HG03565 (cell line): ENCODE results near the gene MYG1.

ENCODE experiments used
- ATAC-seq: cut with Tn5 transposase; IDR thresholded peaks from one replicate; pipeline ENCODE4 v1.9.1; 2021; ENCODE audit warnings: mild to moderate bottlenecking, moderate library complexity; ENCODE audit not compliant: unreplicated experiment

Gene MYG1, protein sequence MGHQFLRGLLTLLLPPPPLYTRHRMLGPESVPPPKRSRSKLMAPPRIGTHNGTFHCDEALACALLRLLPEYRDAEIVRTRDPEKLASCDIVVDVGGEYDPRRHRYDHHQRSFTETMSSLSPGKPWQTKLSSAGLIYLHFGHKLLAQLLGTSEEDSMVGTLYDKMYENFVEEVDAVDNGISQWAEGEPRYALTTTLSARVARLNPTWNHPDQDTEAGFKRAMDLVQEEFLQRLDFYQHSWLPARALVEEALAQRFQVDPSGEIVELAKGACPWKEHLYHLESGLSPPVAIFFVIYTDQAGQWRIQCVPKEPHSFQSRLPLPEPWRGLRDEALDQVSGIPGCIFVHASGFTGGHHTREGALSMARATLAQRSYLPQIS

DNA sequence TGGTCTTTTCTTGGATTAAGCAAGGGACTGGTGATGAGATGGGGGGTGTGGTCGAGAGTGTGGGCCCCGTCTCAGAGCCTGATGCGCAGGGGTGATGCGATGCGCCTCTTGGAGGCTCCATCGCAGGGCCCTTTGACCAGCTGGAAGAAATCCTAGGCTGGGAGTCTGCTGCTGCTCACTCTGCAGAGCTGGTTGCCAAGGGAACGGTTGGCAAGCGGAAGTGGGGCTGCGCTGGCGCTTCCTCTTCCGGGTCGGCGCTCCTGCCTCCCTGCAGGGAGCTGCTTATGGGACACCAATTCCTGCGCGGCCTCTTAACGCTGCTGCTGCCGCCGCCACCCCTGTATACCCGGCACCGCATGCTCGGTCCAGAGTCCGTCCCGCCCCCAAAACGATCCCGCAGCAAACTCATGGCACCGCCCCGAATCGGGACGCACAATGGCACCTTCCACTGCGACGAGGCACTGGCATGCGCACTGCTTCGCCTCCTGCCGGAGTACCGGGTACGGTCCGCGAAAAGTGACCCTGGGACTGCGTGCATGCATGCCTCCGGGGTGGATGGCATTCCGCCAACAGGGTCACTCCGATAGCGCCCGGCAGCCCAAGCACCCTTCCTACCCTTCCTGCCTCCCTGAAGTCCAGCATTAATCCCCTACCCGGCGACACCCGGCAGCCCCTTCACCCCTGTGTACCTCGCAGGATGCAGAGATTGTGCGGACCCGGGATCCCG is at the start of gene MYG1:
TSS of gene MYG1 (plus strand) at position 242 of the 727 bp plus-strand sequence. CDS start at position 285, 43 bp downstream.
- peak; percentile 49 for ATAC-seq

DNA sequence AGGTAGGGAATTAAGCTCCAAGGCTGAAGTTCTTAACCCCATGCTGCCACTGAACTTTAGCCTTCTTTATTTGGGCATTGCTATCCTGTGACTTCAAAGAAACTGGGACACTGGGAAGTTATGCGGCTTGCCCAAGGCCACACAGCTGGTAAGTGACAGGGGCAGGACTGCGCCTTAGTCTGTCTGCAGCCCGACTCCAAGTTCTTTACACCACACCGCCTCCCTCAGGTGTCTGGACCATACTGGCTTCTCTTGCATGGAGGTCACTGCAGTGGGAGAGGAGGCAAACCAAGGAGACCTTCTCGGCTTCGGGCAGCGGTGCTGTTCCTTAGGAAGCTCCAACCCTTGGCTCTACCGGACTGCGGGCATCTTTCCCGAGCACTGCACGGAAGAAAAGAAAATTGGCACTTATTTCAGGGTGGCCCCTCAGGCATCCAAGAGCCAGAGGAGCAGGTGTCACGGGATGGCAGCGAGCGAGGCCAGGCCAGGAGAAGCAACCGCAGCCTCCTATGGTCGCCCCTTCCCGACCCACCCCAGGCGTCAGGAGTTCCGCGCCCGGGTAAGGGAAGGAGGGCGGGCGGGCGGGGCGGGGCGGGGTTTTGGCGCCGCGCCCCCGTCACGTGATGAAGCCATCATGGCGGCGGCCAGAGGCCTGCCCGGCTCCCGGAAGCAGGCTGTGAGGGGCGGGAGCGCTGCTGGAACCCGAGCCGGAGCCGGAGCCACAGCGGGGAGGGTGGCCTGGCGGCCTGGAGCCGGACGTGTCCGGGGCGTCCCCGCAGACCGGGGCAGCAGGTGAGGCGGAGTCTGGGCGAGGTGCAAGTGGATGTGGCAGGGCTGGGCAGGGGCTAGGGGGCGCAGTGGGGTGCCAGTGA is 47.8 kb upstream of the MYG1 start:
- peak; percentile 53 for ATAC-seq

DNA sequence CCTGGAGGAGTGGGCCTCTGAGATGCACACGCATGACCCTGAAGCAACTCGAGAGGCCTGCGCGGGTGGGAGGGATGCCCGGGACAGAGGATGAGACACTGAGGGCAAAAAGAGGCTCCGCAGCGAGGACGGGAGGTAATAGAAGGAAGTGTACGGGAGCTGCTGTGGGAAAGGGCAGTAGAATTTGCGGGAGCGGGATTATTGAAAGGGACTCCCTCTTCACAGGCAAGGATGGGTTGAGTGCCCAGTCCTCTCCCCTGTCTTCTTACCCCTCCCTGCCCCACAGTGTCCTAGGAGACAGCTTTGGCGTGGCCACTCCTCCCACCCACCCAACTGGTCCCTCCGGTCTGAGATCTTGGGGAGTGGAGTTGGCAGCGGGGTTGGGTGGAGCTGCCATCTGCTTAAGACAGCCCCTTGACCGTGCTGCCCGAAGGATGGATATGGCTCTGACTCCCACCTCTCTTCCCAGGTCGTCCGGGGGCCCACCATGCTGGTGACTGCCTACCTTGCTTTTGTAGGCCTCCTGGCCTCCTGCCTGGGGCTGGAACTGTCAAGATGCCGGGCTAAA is 47.1 kb upstream of the MYG1 start:
- no peak for ATAC-seq

DNA sequence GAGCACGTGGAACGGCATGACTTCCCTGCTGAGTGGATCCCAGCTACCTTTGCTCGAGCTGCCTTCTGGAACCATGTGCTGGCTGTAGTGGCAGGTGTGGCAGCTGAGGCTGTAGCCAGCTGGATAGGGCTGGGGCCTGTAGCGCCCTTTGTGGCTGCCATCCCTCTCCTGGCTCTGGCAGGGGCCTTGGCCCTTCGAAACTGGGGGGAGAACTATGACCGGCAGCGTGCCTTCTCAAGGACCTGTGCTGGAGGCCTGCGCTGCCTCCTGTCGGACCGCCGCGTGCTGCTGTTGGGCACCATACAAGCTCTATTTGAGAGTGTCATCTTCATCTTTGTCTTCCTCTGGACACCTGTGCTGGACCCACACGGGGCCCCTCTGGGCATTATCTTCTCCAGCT is 46.2 kb upstream of the MYG1 start:
- no peak for ATAC-seq

DNA sequence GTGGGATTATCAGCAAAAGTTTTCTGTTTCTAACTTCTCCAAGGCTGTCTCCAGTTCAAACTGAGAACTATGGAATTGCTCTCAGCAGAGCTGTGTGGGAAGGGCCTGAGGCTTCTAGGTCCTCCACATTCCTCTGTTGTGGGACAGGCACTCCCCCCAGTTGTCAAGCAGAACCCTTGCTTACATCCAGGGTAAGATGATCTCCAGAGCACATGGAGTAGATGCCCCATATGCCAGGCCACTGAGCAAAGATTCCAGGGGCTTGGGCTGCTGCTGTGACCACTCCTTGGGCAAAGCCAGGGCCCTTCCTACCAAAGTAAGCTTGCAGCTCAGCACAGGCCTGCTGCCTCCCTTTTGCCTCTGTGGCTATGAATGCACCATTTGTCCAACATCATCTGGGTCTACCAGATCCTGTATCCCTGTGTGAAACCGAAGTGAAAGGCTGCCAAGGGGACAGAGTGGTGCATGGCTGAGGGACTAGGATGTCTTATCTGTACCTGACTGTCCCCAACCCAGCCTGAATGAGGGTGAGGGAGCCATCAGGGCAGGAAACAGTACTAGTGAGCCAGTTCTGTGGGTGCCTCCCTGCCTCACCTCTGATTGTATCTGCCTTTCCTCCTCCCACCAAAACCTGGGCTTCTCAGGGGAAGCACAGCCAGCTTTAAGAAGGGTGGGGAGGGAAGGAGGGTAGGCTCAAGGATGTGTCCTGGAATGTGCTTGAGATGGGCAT is 44.5 kb upstream of the MYG1 start:
- ATAC-seq, result no peak

DNA sequence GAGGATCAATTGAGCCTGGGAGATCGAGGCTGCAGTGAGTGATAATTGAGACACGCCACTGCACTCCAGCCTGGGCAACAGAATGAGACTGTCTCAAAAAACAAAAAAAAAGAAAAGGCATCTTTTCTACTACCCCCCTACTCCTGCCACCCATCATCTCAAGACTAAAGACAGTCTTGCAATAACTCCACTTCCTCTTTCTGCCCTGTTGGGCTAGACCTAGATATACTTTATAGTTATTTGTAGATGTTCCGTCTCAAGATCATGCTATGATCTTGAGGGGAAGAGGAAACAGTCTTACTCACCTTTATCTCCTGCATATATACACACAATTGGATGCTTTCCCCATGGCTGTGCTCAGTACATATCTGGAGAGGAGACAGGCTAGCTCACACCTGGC is 43.5 kb upstream of the MYG1 start:
- ATAC-seq, result no peak

DNA sequence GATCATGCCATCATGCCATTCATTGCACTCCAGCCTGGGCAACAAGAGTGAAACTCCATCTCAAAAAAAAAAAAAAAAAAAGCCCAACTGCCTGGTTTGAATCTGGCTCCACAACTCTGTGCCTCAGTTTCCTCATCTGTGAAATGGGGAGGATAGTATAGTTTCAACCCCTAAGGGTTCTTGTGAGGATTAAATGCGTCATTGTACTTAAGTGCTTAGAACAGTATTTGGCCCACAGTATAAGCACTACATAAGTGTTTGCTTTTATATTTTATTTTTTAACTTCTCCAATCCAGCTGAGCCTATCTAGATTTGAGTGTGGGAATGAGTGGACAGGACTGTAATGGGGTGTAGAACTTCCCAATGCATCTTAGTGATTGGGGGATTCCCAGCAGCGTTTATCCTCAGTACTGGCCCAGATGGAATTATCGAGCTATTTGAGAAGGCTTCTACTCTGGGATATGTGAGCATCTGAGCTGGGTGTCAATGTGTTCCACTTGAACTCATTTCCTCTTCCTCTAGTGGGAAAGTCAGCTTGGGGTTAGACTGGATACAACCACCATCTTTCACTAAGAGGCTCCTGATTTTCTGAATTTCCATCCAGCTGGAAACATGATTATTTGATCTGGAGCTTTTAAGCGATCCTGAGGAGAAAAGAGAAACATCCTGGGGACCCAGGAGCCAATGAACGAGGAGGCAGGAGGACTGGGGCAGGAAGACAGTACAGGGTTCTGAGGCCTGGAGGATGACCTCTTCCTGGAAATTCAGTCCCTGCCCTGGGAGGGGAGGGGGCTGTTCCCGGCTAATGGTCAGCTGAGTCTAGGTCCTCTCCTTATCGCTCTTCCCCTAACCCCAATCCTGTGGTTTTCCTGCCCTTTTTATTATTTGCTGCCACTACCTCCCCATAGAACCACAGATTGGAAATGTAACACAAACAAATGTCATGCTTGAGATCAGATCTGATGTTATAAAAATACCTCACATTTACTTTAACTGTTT is 40.7 kb upstream of the MYG1 start:
- ATAC-seq, result no peak

DNA sequence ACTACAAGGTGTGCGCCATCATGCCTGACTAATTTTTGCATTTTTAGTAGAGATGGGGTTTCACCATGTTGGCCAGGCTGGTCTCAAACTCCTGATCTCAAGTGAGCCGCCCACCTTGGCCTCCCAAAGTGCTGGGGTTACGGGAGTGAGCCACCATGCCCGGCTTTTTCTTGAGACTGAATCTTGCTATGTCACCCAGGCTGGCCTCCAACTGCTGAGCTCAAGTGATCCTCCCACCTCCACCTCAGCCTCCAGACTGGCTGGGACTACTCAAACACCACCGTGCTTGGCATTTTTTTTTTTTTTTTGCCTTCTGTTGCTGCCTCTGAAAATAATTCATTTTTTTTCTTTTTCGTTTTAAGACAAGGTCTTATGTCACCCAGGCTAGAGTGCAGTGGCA is 39.6 kb upstream of the MYG1 start:
- ATAC-seq, result no peak

DNA sequence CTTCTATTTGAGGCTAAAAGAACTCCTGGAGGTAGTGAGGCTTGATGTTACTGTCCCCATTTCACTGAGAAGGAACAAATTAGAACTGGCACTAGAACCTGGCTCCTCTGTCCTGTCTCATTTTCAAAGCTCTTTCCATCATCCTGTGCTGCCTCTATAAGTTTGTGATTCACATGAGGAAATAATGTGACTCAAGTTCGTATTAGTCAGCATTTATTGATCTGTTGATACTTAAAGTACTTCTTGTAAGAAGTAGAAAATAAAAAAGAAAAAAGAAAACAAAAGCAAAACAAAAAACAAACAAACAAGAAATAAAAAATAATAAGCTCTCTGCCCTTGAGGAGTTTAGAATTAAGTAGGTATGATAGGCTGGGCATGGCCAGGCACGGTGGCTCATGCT is 33.7 kb upstream of the MYG1 start:
- ATAC-seq, result no peak

DNA sequence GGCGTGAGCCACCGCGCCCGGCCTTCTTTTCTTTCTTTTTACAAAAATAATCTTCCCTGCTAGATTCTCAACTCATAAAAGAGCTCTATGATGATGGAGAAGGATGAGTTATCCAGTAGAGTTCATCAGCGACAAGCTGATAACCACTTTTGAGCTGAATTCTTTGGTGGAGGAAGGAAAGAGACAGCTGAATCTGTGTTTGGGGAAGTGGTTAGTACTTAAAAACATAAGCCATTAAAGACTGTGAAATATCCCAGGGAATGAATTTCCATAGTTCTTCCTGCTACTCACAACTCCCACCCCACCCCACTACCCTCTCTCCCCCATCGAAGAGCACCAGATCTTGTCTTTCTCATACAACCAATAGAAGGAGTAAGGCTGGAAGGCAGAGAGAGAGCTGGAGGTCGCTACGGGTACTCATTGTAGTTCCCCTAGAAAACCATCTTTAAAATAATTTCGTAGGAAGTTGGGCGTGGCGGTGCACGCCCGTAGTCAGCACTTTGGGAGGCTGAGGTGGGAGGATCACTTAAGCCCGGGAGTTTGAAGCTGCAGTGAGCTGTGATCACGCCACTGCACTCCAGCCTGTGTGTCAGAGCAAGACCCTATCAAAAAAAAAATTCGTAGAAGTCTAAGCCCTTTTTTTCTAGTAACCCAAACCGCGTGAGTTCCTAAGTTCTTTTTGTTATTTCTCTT is 32.0 kb upstream of the MYG1 start:
- ATAC-seq, result no peak

DNA sequence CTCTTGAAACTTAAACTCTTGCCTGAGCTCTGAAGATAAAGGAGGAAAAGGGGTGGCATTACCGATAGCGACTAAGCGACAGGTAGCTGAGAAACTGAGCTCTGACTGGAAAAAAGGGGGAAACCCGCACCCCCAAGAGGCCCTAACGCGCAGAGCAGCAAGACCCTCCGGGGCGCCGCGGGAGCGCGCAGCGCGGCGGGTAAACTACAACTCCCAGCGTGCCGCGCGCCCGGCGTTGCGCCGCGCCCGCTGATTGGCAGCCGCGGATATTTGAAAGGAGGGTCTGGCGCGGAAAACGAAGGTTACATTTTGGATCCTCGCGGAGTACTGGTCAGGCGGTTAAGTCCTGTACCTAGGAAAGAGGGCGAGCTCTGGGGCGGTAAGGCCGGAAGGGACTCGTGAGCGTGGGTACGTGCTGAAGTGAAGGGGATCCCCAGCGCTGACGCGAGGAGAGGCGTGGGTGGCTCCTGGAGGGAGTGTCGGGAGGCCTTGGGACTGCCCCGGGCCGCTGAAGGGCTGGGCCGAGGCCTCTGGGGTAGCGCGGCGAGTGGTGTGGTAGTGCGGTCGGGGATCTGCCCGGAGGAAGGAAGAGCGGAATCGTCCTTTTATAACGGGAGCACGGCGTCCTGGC is 31.4 kb upstream of the MYG1 start, which contains the start of gene ESPL1:
TSS of gene ESPL1 (plus strand) at position 301 of the 631 bp plus-strand sequence. CDS start 468 bp downstream, outside the sequence.
- peak; percentile 69 for ATAC-seq

DNA sequence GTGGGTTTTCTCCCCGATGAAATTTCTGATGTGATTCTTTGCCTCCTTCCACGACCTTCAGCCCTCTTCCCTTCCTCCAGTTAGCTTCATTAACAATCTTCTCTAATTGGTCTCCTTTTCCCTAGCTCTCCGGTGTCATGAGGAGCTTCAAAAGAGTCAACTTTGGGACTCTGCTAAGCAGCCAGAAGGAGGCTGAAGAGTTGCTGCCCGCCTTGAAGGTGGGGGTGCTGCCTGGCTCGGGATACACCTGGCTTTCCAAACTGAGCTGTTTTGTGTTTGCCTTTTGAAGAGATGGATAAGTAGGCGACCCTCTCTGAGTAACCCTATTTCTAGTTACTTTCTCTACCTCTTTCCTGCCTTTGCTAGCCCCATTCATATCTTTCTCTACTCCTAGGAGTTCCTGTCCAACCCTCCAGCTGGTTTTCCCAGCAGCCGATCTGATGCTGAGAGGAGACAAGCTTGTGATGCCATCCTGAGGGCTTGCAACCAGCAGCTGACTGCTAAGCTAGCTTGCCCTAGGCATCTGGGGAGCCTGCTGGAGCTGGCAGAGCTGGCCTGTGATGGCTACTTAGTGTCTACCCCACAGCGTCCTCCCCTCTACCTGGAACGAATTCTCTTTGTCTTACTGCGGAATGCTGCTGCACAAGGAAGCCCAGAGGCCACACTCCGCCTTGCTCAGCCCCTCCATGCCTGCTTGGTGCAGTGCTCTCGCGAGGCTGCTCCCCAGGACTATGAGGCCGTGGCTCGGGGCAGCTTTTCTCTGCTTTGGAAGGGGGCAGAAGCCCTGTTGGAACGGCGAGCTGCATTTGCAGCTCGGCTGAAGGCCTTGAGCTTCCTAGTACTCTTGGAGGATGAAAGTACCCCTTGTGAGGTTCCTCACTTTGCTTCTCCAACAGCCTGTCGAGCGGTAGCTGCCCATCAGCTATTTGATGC is 30.6 kb upstream of the MYG1 start:
- ATAC-seq, result no peak

DNA sequence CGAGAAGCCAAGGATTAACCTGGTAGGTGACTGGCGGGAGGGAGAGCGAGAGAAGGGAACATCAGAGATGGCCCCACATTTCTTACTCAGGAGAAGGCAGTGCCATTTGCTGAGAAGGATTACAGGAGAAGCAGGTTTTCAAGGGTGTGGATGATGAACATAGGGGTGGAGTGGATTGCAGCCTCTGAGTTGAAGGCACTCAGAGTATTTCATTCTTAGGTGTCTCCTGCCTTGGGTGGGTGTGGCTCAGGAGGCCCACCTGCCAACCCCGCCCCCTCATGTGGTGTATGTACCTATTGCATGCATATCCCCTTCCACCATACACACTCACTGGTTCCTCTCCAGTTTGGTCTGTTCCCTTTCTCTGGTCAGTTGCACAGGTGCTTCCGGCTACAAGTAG is 25.1 kb upstream of the MYG1 start:
- no peak for ATAC-seq

DNA sequence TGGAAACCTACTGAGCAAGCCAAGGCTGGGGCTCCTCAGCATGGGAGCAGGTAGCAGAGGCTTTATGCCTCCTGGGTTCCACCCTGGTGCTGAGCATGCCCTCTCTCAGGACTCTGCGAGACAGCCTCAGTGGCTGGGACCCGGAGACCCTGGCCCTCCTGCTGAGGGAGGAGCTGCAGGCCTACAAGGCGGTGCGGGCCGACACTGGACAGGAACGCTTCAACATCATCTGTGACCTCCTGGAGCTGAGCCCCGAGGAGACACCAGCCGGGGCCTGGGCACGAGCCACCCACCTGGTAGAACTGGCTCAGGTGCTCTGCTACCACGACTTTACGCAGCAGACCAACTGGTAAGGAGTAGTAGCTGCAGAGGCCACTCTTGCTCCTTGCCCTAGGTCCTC is 23.0 kb upstream of the MYG1 start:
- ATAC-seq, result no peak

DNA sequence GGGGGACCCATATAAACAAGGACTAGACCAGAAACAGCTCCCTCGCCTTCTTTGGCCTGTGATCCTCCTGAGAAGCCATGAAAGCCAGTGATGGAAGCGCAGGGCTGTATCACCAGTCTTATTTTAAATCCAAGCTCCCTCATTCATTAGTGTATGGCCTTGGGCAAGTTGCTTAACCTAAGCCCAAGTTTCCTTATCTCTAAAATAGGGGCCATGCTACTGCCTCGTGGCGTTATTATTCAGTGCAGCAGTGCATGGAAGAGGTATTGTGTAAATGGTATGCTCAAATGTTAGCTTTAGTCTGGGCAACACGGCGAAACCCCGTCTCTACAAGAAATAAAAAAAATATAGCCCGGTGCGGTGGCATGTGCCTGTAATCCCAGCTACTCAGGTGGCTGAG is 21.5 kb upstream of the MYG1 start:
- no peak for ATAC-seq

DNA sequence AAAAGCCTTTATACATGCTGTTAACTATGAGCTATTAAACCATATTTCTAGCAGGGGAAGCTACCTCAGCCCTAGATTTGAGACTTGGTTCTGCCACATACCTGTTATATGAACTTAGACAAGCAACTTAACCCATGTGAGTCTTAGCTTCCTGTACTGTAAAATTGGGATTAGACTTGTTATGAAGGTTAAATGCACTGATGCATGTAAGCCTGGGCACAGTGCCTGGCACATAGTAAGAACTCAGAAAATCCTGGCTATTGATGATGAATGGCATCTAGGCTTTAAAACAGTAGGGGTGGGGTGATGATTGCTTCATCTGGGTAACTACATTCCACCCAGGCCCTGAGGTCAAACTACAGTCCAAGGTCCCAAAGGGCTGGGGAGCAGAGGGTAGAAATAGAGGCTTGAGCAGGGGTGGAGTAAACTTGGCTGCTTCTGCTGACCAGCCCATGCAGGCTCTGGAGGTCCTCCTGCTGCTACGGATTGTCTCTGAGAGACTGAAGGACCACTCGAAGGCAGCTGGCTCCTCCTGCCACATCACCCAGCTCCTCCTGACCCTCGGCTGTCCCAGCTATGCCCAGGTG is 20.1 kb upstream of the MYG1 start:
- no peak for ATAC-seq
